ENCODE data around the gene NDST1. TPM values are rescaled to one million over a fixed set of nuclear protein-coding genes. Genes with fewer than 3 reads are reported as not detected.

The NDST1 gene
- polyA plus RNA-seq, 1 donor, result 46.9 TPM

DNA sequence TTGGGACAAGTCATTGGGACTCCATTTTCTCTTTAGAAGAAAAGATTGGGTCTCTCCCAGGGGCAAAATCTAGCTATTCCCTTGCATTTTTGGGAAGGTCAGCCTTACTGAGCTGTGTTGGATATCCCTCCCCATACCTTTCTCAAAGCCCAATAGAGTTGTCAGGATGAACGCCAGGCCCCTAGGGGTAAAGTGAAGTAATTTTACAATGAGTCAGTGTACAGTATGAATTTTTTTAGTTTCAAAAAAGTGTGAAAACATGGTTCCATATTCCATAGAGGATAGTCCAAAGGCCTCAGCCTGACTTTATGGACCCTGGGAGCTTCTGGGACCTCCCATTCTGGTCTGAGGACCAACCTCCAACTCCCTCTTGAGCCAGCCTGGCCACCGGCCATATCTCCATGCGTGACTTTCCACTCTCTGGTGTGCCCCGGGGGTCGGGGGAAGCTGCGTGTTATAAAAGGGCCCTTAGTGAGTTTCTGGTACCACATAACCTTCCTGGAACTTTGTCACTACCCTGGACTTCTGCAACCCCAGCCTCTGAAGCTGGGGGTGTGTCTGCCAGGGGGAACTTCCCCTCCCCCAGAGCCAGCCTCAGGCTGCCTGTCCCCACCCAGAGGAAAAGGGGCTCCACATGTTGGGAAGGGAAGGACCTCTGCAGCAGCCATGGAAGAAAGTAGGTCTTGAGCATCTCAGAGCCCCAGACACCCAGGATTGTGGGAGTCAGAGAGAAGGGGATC lies 80.1 kb downstream of the NDST1 start:
- no peak for DNase-seq (ENCODE audit: low read depth)

DNA sequence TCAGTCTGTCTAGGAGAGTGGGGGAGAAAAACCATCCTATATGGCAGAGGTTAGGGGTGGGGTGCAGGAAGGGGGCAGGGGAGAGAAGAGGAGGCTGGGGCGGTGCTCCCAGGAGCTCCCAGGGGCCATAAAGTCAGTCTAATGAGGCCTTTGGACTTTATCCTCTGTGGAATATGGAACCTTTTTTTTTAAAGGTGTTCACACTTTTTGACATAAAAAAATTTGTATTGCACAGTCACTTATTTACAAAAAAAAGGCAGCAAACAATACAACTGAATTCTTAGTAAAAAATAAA lies 80.6 kb downstream of the NDST1 start:
- DNase-seq (ENCODE audit: low read depth), result no peak

DNA sequence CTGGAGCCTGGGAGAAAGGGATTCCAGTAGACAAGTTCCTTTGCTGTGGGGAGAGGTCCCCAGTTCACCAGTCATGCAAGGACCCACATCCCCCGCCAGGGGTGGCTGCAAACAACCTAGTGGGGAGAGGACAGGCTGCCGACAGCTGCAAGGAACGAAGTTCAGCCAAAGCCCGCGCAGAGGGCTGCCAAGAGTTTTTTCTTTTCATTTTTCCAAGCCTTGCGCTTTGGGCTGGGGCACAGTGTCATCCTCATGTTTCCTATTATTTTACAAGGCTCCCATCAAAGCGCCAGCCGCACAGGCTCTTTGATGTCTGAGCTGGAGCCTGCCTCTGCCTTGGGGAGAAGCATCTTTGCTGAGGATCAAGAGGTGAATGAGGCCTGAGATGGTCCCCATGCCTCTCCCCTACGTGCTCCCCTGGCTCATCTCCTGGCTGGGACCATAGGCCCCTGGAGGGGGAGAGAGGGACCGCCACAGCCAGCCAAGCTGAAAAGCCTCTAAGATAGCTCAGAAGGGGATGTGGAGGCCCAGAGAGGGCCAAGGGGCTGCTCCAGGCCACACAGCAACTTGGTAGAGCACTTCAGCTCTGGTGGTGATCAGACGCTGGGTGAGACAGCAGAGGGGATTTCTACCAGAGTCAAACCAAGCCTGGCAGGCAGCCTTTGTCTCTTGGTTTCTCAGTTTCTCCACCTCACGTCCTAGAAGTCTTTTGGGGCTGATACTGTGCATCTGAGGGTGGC lies 82.1 kb downstream of the NDST1 start:
- DNase-seq (ENCODE audit: low read depth), result peak; percentile 84

DNA sequence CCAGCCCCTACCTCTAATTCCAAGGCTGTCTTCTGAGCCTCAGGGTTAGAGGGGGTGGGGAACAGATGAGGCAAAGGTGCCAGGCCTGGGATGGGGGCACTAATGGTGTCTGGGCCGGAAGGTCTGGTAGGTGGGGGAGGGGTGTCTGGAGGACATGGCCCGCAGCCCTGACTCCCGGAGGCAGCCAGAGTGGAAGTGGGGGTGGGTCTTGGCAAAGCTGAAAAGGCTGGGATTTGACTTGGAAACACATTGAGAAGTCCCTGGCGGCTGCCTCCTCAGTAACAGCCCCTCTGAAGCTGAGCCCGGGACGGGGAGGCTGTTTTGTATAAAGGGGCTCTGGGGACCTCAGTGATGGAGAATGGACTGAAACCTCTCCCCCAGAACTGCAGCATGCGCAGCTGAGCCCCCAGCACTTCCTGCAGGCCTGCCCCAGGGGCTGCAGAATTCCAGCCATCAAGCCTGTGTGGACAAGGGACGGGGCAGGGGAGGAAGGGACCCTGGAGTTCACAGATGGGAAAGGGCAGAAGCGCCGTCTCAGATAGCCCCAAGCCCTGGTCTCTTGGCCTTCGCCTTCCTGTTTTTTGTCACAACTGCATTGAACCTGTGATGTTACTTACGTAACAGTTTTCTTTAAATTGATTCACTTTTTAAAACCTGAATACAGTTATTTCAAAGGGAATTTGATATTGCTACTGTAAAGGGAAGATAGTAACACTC lies 83.2 kb downstream of the NDST1 start:
- no peak for DNase-seq (ENCODE audit: low read depth)

DNA sequence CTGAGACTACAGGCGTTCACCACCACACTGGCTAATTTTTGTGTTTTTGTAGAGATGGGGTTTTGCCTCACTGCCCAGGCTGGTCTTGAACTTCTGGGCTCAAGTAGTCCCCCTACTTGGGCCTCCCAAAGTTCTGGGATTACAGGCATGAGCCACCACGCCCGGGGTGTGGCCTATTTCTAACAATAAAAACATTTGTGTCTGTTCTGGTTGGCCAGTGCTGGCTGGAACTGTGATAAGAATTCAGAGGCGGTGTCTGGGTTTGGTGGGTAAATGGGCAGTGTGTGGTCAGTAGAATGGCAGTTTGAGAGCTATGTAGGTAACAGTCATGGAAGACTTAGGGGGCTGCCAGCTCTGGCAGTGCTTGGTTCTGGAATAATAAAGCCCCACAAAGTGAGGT lies 85.7 kb downstream of the NDST1 start:
- DNase-seq (ENCODE audit: low read depth), result no peak

DNA sequence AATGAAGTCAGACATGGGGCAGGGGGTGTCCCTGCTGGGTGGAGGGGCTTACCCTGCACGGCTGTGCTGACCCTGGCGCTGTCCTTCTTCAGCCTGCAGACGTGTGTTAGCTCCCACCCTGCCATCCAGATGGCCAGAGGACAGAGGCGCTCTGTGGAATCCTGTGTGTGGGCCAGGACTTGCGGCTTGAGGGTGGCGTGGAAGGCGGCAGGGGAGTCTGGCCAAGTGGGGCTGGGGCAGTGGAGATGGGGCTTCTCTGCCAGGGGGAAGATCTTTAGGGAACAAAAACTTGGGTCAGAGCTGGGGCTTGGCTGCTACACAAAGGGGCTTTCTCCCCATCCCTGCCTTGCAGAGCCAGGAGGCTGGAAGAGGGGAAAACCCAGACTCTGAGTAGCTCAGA lies 86.1 kb downstream of the NDST1 start:
- DNase-seq (ENCODE audit: low read depth), result no peak

DNA sequence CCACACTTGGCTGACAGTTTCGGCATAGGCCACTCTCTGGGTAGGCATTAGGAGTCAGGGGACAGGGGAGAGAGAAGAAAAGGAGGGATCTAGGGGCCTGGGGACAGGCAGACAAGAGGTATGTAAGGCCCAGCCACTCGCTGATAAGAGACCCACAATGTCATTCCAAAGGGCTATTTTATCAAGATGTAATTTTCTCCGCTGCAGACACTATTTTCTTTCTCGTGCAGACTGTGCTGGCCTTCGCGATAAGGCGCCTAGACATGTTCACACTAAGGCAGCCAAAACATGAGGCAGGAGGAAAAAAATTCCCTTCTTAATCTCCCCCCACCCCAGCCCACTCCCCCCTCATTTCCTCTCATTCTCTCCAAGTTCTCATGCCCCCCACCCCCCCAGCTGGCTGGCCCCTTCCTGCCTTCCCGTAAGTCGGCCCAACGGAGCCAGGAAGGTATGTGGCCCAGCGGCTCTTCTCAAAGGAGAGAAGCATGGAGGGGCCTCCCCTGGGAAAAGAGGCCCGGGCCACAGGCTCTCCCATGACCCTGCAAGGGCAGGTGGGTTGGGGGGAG lies 87.6 kb downstream of the NDST1 start:
- DNase-seq (ENCODE audit: low read depth), result no peak

DNA sequence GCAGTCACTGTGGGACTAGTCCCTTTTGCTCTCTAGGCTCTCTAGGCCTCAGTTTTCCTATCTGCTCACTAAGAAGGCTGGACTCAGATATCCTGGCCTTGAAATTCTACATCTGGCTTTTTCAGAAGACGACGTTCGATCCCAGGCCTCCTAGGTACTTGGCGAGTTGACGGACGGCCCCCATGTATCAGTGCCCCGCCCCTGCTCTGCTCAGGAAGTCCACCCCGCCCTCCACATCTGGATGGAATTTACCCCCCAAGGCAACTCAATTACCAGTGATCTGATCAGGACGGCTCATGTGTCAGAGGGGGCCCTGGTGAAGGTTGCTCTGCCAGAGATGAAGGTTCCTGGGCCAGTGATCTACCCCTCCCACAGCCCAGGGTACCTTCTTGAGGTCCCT lies 88.4 kb downstream of the NDST1 start:
- DNase-seq (ENCODE audit: low read depth), result no peak

DNA sequence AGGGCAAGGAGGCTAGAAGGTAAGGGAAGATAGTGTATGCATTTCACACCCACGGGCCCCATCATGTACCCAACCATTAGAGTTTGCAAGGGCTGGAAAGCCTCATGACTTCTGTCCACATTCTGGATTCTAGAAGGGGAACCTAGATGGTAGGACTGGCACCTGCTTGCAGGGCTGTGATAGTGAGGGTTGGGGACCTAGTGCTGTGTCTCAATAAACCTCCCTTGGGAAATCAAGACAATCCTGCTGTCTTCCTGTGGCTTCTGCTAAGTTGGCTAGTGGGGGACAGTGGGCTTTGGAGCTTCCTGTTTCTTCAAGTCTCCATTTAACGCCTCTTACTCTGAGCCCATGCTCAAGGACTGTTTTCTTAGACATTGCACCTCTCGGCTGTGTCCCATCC lies 88.9 kb downstream of the NDST1 start:
- DNase-seq (ENCODE audit: low read depth), result no peak

DNA sequence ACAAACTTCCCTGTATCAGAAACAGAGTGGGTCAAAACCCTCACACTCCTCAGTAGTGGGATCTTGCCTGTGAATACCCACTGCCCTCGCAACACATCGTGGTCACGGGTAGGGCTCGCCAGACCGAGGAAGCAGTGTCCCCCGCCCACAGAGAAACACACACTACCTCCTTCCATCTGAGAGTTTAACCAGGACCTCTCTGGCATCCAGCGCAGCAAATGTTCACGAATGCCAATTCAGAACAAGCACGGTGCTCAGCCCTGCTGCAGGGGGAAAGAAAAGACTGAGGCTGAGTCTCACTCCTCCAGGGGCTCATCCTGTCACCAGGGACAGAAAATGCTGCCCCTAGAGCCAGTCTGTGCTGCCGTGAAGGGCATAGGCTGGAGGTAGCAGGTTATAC lies 90.1 kb downstream of the NDST1 start:
- no peak for DNase-seq (ENCODE audit: low read depth)

DNA sequence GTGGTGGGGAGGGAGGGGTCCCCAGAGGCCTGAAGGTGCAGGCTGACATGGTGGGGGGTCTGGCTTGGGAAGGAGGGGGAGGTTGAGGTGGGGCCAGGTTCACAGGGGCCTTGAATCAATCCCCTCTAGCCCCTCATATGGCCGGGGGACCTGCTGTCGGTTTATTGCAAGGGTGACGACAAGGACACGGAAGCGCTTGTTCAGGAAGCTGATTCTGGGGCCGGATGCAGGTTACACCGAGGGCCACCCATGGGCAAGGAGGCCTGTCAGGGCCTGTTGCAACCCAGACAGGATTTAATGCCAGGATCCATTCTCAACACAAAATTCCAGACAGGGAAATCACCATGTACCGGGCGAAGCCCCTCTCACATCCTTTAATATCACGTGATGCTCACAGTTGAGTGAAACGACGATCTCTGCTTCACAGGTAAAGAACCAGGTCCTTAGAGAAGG lies 90.9 kb downstream of the NDST1 start:
- no peak for DNase-seq (ENCODE audit: low read depth)

DNA sequence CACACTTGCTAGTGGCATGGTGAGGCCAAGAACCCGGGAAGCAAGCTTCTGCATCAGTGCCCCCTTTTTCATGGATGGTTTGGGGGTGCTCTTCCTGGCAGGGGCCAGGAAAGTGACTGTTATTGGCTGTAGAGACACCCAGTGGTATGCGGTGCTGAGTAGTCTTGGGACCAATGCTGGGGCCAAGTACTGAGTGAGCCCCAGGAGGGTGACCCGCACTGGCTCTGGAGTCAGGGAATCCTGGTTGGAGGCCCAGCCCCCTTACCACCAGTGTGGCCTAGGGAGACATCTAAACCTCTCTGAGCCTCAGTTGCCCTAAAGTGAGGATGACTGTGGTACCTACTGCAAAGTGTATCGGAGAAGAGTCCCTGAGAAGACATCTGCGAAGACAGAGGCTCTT lies 91.3 kb downstream of the NDST1 start:
- no peak for DNase-seq (ENCODE audit: low read depth)

DNA sequence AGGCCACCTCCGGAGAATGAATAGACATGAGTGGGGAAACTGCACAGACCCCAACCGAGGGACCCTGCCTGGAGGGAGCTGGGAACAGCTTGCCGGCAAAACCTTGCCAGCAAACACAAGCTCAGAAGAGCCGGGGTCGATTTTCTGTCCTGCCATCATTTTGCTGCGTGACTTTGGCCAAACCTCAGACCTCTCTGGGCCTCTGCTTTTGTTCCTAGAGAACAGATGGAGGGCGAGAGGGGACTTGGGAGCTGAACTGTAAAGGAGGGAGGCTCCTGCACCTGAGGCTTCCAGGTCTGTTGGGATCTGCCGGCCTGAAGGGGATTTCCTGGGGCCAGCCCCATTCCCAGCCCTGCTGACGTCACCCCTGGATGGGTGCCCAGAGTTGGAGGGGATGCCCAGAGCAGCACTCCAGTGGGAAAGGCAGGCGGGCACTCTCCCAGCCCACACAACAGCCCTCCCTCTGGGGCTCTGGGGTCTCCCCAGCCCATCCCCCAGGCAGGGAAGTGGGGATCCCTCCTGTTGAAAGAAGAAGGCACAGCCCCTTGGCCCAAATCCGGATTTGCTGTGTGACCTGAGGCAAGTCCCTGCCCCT lies 92.1 kb downstream of the NDST1 start:
- no peak for DNase-seq (ENCODE audit: low read depth)

DNA sequence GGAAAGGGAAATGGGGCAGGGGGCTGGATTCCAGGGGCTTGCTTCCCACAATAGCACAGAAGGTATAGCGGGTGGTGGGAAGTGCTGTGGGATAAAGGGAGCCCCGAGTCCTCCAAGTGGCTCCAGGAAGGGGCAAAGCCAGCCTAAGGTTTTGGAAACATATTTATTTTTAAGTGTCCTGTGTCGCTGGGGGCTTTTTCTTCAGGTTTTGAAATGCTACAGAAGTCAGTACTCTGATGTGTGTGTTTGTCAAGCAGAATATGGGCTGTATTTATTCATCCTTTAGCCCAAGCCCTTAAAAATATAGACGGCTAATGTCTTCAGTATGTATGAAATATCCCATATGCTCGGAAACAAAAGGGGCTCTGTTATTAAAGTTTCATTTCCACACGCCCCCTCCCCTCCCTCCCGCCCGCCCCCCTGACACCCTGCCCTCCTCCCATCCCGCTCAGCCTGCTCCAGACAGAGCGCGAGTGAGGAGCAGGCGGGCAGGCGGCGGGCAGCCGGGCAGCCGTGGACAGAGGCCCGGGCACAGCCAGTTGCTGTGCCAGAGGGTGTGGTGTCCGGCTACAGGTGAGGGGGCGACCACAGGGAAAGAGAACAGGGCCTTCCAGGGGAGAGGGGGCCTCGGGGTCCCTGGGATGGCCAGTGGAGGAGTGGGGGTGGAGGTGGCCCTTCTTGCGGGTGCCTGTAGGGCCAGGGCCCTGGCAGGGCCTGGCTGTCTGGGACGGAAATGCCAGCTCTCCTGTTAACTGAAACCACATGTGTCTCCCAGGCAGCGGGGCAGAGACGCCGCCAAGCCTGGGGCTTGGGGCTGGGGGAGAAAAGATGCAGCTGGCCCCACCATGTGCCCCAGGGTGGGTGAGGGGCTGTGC lies 92.9 kb downstream of the NDST1 start:
- DNase-seq (ENCODE audit: low read depth), result no peak

DNA sequence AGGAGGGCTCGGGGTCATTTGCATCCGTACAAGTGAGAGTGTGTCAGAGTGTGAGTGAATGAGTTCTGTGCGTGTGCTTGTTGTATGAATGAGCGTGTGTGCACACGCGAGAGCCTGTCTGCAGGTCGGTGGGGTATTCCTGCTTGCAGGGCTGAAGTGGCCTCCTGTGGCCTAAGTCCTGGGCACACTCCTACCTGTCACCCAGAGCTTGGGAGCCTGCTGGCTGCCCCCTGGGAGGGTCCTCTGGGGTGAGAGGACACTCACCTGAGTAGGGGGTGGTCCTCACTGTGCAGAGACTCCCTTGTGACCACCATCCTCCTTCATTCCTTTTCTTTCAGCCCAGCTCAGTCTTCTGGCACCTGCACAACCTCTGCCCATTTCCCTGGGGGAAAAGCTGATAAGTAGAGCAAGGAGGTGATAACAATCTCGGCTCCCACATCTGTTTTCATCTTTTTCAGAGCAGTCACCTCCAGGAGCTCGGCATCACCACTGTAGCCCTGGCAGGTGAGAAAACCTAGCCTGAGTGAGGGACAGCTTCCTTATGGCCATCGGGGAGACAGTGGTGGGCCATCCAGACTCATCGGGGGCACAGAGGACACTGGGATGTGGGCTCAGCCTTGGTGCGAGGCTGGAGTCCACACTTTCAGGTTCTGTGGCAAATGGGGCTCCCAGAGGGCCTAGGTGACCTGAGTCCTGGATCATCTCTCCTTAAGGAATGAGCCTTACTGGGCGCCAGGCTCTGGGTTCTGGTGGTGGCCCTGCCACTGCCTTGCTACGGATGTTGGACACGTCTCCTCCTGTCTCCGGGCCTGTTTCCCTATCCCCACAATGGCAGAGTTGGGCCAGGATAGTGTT lies 93.8 kb downstream of the NDST1 start:
- DNase-seq (ENCODE audit: low read depth), result no peak

DNA sequence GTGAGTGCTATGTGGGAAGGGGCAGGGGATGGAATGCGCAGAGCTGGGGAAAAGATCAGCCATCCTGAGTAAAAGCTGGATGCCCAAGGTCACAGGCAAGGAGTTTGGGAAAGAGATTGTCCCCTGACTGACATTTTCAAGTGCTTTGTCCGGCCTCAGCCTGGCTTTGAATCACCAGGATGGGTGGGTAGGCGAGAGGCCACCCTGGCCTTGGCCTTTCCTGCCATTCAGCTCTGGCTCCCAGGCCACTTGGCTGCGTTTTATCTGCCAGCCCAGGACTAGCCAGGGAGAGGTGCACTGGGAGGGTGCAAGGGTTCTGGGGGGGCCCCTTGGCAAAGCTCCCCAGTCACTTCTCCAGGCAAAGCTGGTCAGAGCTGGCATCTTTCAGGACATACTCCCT lies 95.1 kb downstream of the NDST1 start:
- no peak for DNase-seq (ENCODE audit: low read depth)

DNA sequence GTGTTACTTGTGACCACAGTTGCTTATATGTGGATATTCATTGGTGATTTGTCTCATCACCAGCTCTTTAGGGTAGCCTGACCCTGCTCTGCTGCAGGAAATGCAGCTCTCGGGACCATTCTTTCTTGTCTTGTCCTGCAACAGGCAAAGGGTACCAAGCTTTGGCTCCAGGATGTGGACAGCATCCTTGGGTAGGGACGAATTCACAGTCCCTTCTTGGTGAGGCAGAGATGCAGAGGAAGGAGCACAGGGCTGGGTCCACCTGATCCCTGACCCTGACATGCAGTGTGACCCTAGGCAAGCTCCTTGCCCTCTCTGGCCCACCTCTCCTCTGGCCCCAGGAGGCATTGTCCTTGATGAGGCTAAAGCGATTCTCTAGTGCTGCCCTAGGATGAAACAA lies 95.6 kb downstream of the NDST1 start:
- DNase-seq (ENCODE audit: low read depth), result no peak

DNA sequence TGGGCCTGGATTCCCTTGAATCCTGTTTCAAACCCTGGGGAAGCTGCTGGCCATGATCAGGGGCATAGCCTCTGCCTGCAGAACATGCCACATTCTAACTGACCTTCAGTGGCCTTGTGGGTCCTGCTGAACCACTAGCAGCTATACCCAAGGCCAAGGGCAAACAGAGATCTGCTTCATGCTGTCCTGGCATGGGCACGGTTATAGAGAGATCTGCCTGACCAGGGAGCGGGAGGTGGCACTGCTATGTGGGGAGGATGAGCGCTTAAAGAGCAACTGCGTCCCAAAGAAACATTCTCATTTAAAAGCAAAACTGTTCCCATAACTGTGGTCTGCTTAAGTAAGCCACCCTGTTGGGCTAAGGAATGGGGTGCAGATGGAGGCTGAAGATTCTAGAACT lies 96.1 kb downstream of the NDST1 start:
- no peak for DNase-seq (ENCODE audit: low read depth)

DNA sequence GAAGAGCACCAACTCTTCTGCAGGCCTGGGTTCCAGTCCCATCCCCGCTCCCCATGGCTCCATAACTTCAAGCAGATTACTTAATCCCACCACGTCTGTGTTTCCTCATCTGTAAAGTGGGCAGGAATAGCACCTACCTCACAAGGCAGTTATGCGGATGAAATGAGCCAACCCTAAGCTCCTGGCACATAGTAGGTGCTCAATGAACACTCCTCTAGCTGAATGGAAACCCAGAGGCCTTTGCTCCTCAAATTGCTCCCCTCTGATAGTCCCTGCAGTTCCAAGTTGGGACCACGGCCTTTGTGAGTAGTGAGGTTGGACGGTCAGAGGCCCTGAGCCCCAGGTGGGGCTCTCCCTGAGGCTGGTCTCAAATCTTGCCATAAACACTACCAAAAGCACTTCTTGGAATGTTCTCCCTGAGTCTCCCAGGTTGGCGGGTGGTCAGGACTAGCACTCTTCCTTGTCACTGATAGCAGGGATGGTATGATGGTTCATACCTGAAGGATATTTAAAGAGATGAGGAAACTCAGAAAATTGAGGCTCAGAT lies 97.0 kb downstream of the NDST1 start:
- no peak for DNase-seq (ENCODE audit: low read depth)

DNA sequence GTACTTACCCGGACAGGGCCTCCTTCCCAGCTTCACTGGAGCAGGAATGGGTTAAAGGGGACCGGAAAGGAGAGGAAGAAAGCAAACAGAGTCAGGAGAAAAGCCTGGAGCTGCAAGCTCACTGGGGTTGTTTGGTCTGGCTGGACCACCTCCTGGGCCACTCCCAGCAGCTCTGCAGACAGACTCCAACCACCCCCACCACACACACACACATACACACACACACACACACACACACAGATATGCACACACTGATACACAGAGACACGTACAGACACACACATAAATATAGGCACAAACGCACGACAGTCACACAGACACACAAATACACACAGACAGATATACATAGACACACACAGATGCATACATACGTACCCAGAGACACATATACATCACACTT lies 97.6 kb downstream of the NDST1 start:
- DNase-seq (ENCODE audit: low read depth), result no peak

Data from forelimb muscle (tissue), 1 donor.